ENCODE measurements around the gene VPS4A.

Gene VPS4A

DNA sequence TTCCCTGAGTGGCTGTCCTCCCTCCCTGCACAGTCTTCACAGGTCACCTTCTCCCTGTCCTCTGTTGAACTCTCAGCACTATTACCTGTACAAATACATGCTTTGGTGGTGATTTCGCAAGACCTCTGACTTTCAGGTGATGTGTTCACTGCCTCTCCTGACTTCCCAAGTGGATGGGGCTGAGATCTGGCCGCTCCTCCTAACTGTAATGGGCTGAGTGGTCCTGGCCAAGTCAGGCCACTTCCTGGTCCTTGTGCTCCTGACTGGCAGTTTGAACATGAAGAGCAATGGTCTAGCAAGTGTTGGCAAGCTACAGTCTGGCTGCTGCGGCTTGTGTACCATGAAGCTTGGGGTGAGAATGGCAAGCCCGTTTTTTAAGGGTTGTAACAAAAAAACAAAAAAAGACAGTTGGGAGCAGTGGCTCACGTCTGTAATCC is 52.1 kb downstream of the VPS4A start:
- H3K4me3 ChIP-seq (ENCODE audit: control insufficient read depth, low read depth, low read length), result no peak overlapping the region
- DNase-seq (ENCODE audit: low read depth), result no peak
- no peak for TF ChIP-seq CTCF (IDR thresholded peaks at IDR 0.05; ENCODE audit: control insufficient read depth, insufficient read depth, low read depth, low read length, missing control alignments)

DNA sequence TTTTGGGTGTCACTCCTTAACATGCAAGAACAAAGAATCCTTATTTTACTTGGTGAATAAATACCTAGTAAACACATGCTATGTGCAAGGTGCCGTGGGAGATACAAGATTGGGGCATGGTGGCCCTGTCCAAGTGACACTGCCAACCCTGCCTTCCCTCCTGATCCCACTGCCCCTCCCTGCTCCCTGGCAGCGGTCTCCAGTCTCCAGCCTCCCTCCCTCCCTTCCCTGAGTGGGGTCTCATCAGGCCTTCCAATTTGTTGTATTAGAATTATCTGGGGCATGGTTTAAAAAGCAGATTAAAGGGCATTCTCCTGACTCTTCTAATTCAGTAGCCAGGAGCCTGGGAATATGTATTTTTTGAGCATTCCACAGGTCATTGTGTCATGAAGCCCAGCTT is 52.9 kb downstream of the VPS4A start:
- H3K4me3 ChIP-seq (ENCODE audit: control insufficient read depth, low read depth, low read length), result no peak overlapping the region
- TF ChIP-seq CTCF (IDR thresholded peaks at IDR 0.05; ENCODE audit: control insufficient read depth, insufficient read depth, low read depth, low read length, missing control alignments), result no peak
- no peak for DNase-seq (ENCODE audit: low read depth)

DNA sequence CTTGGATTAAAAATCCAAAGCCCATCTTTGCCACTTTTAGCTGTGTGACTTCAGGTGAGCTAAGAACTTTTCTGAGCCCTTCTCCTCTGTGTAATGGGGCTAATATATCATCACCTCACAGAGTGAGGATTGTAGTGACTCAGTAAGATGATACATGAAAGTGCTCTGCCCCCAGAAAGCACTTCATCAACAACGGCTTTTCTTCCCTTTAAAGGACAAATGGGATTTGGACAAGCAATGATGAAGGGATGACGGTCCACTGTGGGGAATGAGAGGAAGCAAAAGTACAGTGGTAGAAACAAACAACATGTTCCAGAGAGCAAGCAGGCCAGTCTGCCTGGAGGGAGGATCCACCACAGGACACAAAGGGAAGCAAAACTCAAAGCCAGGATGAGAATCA is 54.8 kb downstream of the VPS4A start:
- no peak for DNase-seq (ENCODE audit: low read depth)
- TF ChIP-seq CTCF (IDR thresholded peaks at IDR 0.05; ENCODE audit: control insufficient read depth, insufficient read depth, low read depth, low read length, missing control alignments), result no peak
- no peak overlapping the region for H3K4me3 ChIP-seq (ENCODE audit: control insufficient read depth, low read depth, low read length)

- no peak for DNase-seq (ENCODE audit: low read depth)
- TF ChIP-seq CTCF (IDR thresholded peaks at IDR 0.05; ENCODE audit: control insufficient read depth, insufficient read depth, low read depth, low read length, missing control alignments), result no peak
- H3K4me3 ChIP-seq (ENCODE audit: control insufficient read depth, low read depth, low read length), result no peak overlapping the region
Measured at GRCh38 chr16:69366431-69366830, 55.3 kb downstream of the VPS4A start.

DNA sequence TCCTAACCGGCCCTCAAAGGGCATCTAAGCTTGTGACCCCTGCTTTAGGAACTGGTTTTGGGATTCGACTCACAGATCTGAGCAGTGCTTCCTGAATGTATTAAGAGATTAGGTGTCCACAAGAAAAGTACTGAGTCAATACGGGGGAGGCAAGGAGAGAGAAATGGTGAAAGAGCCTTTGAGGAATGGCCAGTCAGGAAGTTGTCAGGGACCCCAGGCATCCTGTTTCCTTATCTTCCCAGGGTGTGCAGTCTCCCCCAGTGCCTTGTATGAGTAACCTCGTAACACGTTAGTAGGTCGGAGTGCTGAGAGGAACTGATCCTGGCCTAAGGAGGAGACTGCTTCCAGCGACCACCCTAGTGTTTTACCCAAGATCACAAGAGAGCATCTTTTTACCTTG is 56.8 kb downstream of the VPS4A start:
- no peak overlapping the region for H3K4me3 ChIP-seq (ENCODE audit: control insufficient read depth, low read depth, low read length)
- DNase-seq (ENCODE audit: low read depth), result no peak
- no peak for TF ChIP-seq CTCF (IDR thresholded peaks at IDR 0.05; ENCODE audit: control insufficient read depth, insufficient read depth, low read depth, low read length, missing control alignments)

GRCh38 chr16:69368866-69369265 is 57.7 kb downstream of the VPS4A start:
- H3K4me3 ChIP-seq (ENCODE audit: control insufficient read depth, low read depth, low read length), result no peak overlapping the region
- no peak for TF ChIP-seq CTCF (IDR thresholded peaks at IDR 0.05; ENCODE audit: control insufficient read depth, insufficient read depth, low read depth, low read length, missing control alignments)

GRCh38 chr16:69371564-69371963 is 60.4 kb downstream of the VPS4A start:
- DNase-seq (ENCODE audit: low read depth), result no peak
- no peak overlapping the region for H3K4me3 ChIP-seq (ENCODE audit: control insufficient read depth, low read depth, low read length)
- TF ChIP-seq CTCF (IDR thresholded peaks at IDR 0.05; ENCODE audit: control insufficient read depth, insufficient read depth, low read depth, low read length, missing control alignments), result no peak

More at GRCh38 chr16:69368866-69369265, 57.7 kb downstream of the VPS4A start:
- DNase-seq (ENCODE audit: low read depth), result no peak
